Skeletal muscle satellite cell (primary cell): ENCODE measurements around the gene UBL4A.

Experiments
- H3K27me3 ChIP-seq: 2 replicates; pipeline ENCODE4 v1.7.0; 2013; ENCODE audit warnings: low read length; ENCODE audit not compliant: control insufficient read depth, insufficient read depth
- H3K36me3 ChIP-seq: 2 replicates; pipeline ENCODE4 v1.7.0; 2013; ENCODE audit warnings: mild to moderate bottlenecking, control low read depth, low read length; ENCODE audit not compliant: insufficient read depth
- H3K4me1 ChIP-seq: 2 replicates; pipeline ENCODE4 v1.7.0; 2013; ENCODE audit warnings: low read length; ENCODE audit not compliant: control insufficient read depth, insufficient read depth
- H3K4me2 ChIP-seq: 2 replicates; pipeline ENCODE4 v1.7.0; 2013; ENCODE audit warnings: mild to moderate bottlenecking, low read length
- H3K4me3 ChIP-seq: 2 replicates; pipeline ENCODE4 v1.7.0; 2013; ENCODE audit warnings: low read length
- H3K9ac ChIP-seq: 2 replicates; pipeline ENCODE4 v1.7.0; 2013; ENCODE audit warnings: mild to moderate bottlenecking, low read depth, low read length, moderate library complexity
- H3K9me3 ChIP-seq: replicated peaks from 2 replicates; pipeline ENCODE4 v1.7.0; 2013; ENCODE audit warnings: mild to moderate bottlenecking, control low read depth, low read length

The UBL4A gene

GRCh38 chrX:154478728-154479622 lies 7.4 kb downstream of the UBL4A start, which contains the start of gene LAGE3:
Gene LAGE3 (minus strand): TSS chrX:154479281. CDS start chrX:154478915, 366 bp downstream.
- Histone ChIP-seq H3K4me1 (peaks cover 12% of the 10 kb centered on the region), H3K9ac (peak within 1 kb of the TSS; percentile 69), H3K27me3 (no peaks in the 10 kb centered on the region), H3K4me2 (peak within 1 kb of the TSS; percentile 74), H3K9me3 (no peaks in the 10 kb centered on the region), H3K4me3 (peak within 1 kb of the TSS; percentile 72), H3K36me3 (peaks cover 11% of the 10 kb centered on the region)

- Histone ChIP-seq H3K36me3 (peaks cover 12% of the 10 kb centered on the region), H3K4me3 (peak overlapping the region; percentile 72), H3K9me3 (no peaks in the 10 kb centered on the region), H3K9ac (peak overlapping the region; percentile 69), H3K4me1 (peaks cover 12% of the 10 kb centered on the region), H3K27me3 (no peaks in the 10 kb centered on the region), H3K4me2 (peak overlapping the region; percentile 74)
These were observed 8.4 kb downstream of the UBL4A start for GRCh38 chrX:154477891-154478477.

GRCh38 chrX:154476821-154477220 lies 9.6 kb downstream of the UBL4A start:
- H3K4me3 ChIP-seq = no peak overlapping the region
- peaks cover 12% of the 10 kb centered on the region for H3K4me1 ChIP-seq
- H3K27me3 ChIP-seq = no peaks in the 10 kb centered on the region
- H3K9ac ChIP-seq = no peak overlapping the region
- no peak overlapping the region for H3K4me2 ChIP-seq
- no peaks in the 10 kb centered on the region for H3K9me3 ChIP-seq
- peaks cover 14% of the 10 kb centered on the region for H3K36me3 ChIP-seq

- Histone ChIP-seq H3K27me3 (no peaks in the 10 kb centered on the region), H3K4me3 (no peak overlapping the region), H3K9ac (no peak overlapping the region), H3K4me1 (peaks cover 6% of the 10 kb centered on the region), H3K4me2 (no peak overlapping the region), H3K36me3 (peaks cover 44% of the 10 kb centered on the region), H3K9me3 (no peaks in the 10 kb centered on the region)
These were observed 12.7 kb downstream of the UBL4A start for GRCh38 chrX:154473683-154474082.

GRCh38 chrX:154472685-154473632 lies 13.5 kb downstream of the UBL4A start:
- H3K36me3 ChIP-seq = peaks cover 48% of the 10 kb centered on the region
- H3K4me1 ChIP-seq = peaks cover 3% of the 10 kb centered on the region

GRCh38 chrX:154471839-154472684 lies 14.4 kb downstream of the UBL4A start:
- H3K27me3 ChIP-seq = no peaks in the 10 kb centered on the region
- H3K9ac ChIP-seq = no peak overlapping the region
- H3K4me1 ChIP-seq = no peaks in the 10 kb centered on the region
- H3K36me3 ChIP-seq = peaks cover 51% of the 10 kb centered on the region
- no peak overlapping the region for H3K4me2 ChIP-seq
- no peaks in the 10 kb centered on the region for H3K9me3 ChIP-seq
- no peak overlapping the region for H3K4me3 ChIP-seq

More at GRCh38 chrX:154472685-154473632, 13.5 kb downstream of the UBL4A start:
- Histone ChIP-seq H3K9me3 (no peaks in the 10 kb centered on the region), H3K27me3 (no peaks in the 10 kb centered on the region), H3K4me3 (no peak overlapping the region), H3K4me2 (no peak overlapping the region), H3K9ac (no peak overlapping the region)

- H3K4me1 ChIP-seq = no peaks in the 10 kb centered on the region
- H3K4me3 ChIP-seq = no peak overlapping the region
- H3K36me3 ChIP-seq = peaks cover 51% of the 10 kb centered on the region
- H3K4me2 ChIP-seq = no peak overlapping the region
- no peaks in the 10 kb centered on the region for H3K27me3 ChIP-seq
- no peak overlapping the region for H3K9ac ChIP-seq
- H3K9me3 ChIP-seq = no peaks in the 10 kb centered on the region
These were observed 15.4 kb downstream of the UBL4A start for GRCh38 chrX:154470914-154471568.

- Histone ChIP-seq H3K9me3 (no peaks in the 10 kb centered on the region), H3K9ac (no peak overlapping the region), H3K36me3 (peaks cover 46% of the 10 kb centered on the region), H3K27me3 (no peaks in the 10 kb centered on the region), H3K4me2 (no peak overlapping the region), H3K4me1 (no peaks in the 10 kb centered on the region), H3K4me3 (no peak overlapping the region)
These were observed 16.0 kb downstream of the UBL4A start for GRCh38 chrX:154470434-154470833.

GRCh38 chrX:154469880-154470279 lies 16.5 kb downstream of the UBL4A start:
- Histone ChIP-seq H3K4me1 (no peaks in the 10 kb centered on the region), H3K4me2 (no peak overlapping the region), H3K9ac (no peak overlapping the region), H3K27me3 (no peaks in the 10 kb centered on the region), H3K36me3 (peaks cover 46% of the 10 kb centered on the region), H3K4me3 (no peak overlapping the region), H3K9me3 (no peaks in the 10 kb centered on the region)

- peaks cover 46% of the 10 kb centered on the region for H3K36me3 ChIP-seq
- H3K27me3 ChIP-seq = no peaks in the 10 kb centered on the region
- H3K9me3 ChIP-seq = no peaks in the 10 kb centered on the region
- H3K9ac ChIP-seq = no peak overlapping the region
- no peaks in the 10 kb centered on the region for H3K4me1 ChIP-seq
- H3K4me3 ChIP-seq = no peak overlapping the region
- no peak overlapping the region for H3K4me2 ChIP-seq
These were observed 17.3 kb downstream of the UBL4A start for GRCh38 chrX:154469114-154469513.
